ENCODE results near the gene DIAPH2. TPM values are rescaled to one million over a fixed set of nuclear protein-coding genes. Genes with fewer than 3 reads are reported as not detected.

The DIAPH2 gene
- total RNA-seq, 1 experiment from 2014 or later: 15.9 TPM

DNA sequence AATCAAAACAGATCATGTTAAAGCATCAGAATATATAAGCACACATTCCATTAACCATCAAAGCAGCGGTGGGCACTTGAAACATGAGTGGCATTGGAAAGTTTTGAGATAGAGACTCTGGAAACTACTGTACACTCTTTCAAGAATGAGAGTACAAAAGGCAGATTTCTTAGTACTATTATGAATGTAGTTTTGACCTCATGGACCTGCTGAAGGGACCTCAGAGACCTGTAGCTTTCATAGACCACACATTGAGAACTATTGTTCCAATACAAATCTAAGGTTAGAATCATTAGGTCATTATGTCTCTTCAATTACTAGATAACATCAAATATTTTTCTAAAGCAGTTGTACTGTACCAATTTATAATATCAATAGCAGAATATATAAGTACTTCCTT, 482.7 kb downstream of the DIAPH2 start (continued):
- no peak for TF ChIP-seq ERG (CRISPR knock-in tag; IDR thresholded peaks at IDR 0.05)
- no peak for TF ChIP-seq SP1 (CRISPR knock-in tag; conservative IDR thresholded peaks at IDR 0.05)
- no peak for TF ChIP-seq ATF1 (CRISPR knock-in tag; IDR thresholded peaks at IDR 0.05)
- no peak for TF ChIP-seq ETV6 (CRISPR knock-in tag; IDR thresholded peaks at IDR 0.05)

GRCh38 chrX:97168646-97169045, 484.0 kb downstream of the DIAPH2 start:
- TF ChIP-seq, protein P1, sequence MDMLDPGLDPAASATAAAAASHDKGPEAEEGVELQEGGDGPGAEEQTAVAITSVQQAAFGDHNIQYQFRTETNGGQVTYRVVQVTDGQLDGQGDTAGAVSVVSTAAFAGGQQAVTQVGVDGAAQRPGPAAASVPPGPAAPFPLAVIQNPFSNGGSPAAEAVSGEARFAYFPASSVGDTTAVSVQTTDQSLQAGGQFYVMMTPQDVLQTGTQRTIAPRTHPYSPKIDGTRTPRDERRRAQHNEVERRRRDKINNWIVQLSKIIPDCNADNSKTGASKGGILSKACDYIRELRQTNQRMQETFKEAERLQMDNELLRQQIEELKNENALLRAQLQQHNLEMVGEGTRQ (CRISPR knock-in tag; IDR thresholded peaks at IDR 0.05): no peak
- no peak for TF ChIP-seq CREB1 (CRISPR knock-in tag; IDR thresholded peaks at IDR 0.05)
- no peak for TF ChIP-seq RELA (CRISPR knock-in tag; IDR thresholded peaks at IDR 0.05; ENCODE audit: borderline replicate concordance)
- no peak for TF ChIP-seq FOXP4 (CRISPR knock-in tag; IDR thresholded peaks at IDR 0.05)
- ATAC-seq: no peak
- DNase-seq (ENCODE audit: low spot score): no peak
- ChIA-PET POLR2A (no interaction called here), CTCF (no interaction called here)
- Mint-ChIP-seq H3K9me3 (no peaks in the 10 kb centered on the region), H3K27ac (no peak overlapping the region), H3K4me3 (no peak overlapping the region), H3K27me3 (ENCODE audit: low read depth) (no peaks in the 10 kb centered on the region), H3K36me3 (no peaks in the 10 kb centered on the region), H3K4me1 (peaks cover 9% of the 10 kb centered on the region)

GRCh38 chrX:97175147-97175546, 490.5 kb downstream of the DIAPH2 start:
- TF ChIP-seq FOXP4 (CRISPR knock-in tag; IDR thresholded peaks at IDR 0.05): no peak
- peaks cover 8% of the 10 kb centered on the region for H3K36me3 Mint-ChIP-seq
- ATAC-seq: no peak
- H3K4me1 Mint-ChIP-seq: 0 out of 2 replicates have a peak, but pooled peaks cover 4% of the 10 kb centered on the region
- peaks cover 10% of the 10 kb centered on the region for H3K9me3 Mint-ChIP-seq
- H3K27me3 Mint-ChIP-seq (ENCODE audit: low read depth): no peaks in the 10 kb centered on the region; the same call in 1 of the 2 replicates
- POLR2A ChIA-PET: no interaction called here
- DNase-seq (ENCODE audit: low spot score): no peak
- CTCF ChIA-PET: no interaction called here
- no peak overlapping the region for H3K4me3 Mint-ChIP-seq
- H3K27ac Mint-ChIP-seq: no peak overlapping the region

DNA sequence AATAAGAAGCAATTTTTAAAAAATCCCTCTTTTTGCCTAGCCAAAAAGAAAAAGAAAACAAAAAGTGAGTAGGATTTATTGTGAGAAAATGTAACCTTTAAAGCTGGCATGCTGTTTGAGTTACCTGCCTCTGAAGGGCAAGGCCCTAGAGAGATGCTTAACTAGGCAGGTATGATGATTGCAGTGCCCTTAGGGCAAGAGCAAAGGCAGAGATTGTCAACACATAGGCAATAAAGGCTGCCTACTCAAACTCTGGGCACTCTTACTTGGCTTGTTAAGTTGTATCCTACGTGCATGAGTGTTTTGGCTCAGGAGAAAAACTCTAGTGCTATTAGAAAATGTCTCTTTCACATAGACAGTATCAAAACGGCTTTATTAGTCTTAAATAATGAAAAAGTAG, 505.0 kb downstream of the DIAPH2 start:
- CTCF ChIA-PET: no interaction called here
- Mint-ChIP-seq H3K4me3 (no peak overlapping the region), H3K36me3 (no peaks in the 10 kb centered on the region), H3K27me3 (ENCODE audit: low read depth) (no peaks in the 10 kb centered on the region), H3K4me1 (peaks cover 6% of the 10 kb centered on the region; the same call in 1 of the 2 replicates), H3K27ac (no peak overlapping the region), H3K9me3 (no peaks in the 10 kb centered on the region)
- DNase-seq (ENCODE audit: low spot score) (no peak), ATAC-seq (no peak)
- TF ChIP-seq, protein P2, sequence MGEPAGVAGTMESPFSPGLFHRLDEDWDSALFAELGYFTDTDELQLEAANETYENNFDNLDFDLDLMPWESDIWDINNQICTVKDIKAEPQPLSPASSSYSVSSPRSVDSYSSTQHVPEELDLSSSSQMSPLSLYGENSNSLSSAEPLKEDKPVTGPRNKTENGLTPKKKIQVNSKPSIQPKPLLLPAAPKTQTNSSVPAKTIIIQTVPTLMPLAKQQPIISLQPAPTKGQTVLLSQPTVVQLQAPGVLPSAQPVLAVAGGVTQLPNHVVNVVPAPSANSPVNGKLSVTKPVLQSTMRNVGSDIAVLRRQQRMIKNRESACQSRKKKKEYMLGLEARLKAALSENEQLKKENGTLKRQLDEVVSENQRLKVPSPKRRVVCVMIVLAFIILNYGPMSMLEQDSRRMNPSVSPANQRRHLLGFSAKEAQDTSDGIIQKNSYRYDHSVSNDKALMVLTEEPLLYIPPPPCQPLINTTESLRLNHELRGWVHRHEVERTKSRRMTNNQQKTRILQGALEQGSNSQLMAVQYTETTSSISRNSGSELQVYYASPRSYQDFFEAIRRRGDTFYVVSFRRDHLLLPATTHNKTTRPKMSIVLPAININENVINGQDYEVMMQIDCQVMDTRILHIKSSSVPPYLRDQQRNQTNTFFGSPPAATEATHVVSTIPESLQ (CRISPR knock-in tag; IDR thresholded peaks at IDR 0.05): no peak
- no peak for TF ChIP-seq JAZF1 (CRISPR knock-in tag; IDR thresholded peaks at IDR 0.05)
- no peak for TF ChIP-seq CREB1 (CRISPR knock-in tag; IDR thresholded peaks at IDR 0.05)
- no peak for TF ChIP-seq CDX4 (CRISPR knock-in tag; IDR thresholded peaks at IDR 0.05; ENCODE audit: borderline replicate concordance)
- TF ChIP-seq ZNF671 (CRISPR knock-in tag; IDR thresholded peaks at IDR 0.05): no peak
- no peak for TF ChIP-seq NFE2L1 (CRISPR knock-in tag; IDR thresholded peaks at IDR 0.05)
- no peak for TF ChIP-seq ESRRA (CRISPR knock-in tag; IDR thresholded peaks at IDR 0.05; ENCODE audit: borderline replicate concordance)
- TF ChIP-seq IRF1 (CRISPR knock-in tag; IDR thresholded peaks at IDR 0.05): no peak
- TF ChIP-seq MLX (CRISPR knock-in tag; IDR thresholded peaks at IDR 0.05): no peak
- no peak for TF ChIP-seq ZNF396 (CRISPR knock-in tag; IDR thresholded peaks at IDR 0.05; ENCODE audit: borderline replicate concordance)
- POLR2A ChIA-PET: no interaction called here
